K562 treated with DMSO at 1 percent for 24 hours (cell line): Measurements from ENCODE around the gene AMIGO2. TPM values are rescaled to one million over a fixed set of nuclear protein-coding genes. Genes with fewer than 3 reads are reported as not detected.

Experiments
- total RNA-seq: library from RNA; unstranded; fragments of 300-600 nt; gene quantifications from 2 replicates; pipeline ENCODE4 v1.2.3, GENCODE V29; 2022; ENCODE audit warnings: low read depth; ENCODE audit not compliant: insufficient read depth

Gene AMIGO2, protein sequence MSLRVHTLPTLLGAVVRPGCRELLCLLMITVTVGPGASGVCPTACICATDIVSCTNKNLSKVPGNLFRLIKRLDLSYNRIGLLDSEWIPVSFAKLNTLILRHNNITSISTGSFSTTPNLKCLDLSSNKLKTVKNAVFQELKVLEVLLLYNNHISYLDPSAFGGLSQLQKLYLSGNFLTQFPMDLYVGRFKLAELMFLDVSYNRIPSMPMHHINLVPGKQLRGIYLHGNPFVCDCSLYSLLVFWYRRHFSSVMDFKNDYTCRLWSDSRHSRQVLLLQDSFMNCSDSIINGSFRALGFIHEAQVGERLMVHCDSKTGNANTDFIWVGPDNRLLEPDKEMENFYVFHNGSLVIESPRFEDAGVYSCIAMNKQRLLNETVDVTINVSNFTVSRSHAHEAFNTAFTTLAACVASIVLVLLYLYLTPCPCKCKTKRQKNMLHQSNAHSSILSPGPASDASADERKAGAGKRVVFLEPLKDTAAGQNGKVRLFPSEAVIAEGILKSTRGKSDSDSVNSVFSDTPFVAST
- total RNA-seq, result 15.6 and 20.0 TPM in 2 replicates

DNA sequence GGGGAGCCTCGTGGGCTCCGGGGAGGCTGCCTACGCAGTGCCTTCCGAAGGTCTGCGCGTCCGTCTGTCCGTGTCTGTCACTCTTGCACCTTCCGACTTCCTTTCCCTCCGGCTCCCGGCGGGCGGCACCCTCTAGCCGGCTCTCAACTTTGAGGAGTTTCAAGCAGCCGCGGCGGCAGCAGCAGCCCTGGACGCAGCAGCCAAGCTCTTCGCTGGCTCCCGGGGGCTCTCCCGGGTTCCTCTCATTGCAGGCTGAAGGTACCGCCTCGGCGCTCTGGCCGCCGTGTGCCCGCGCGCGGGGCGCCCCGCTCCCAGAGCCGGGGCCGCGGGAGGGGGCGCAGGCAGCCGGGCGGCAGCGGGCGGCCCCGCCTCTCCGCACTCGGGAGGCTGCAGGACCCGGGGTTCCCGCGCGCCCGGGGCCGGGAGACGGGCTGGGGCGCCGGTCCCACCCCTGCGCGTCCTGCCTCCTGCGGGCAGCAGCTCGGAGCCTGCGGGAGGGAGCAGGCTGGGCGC is at the start of gene AMIGO2, which contains the start of gene PCED1B:
Gene AMIGO2, minus strand, starts transcription at position 492 of the 513 bp plus-strand sequence. CDS start 957 bp downstream, outside the sequence.
Gene PCED1B, plus strand, starts transcription at position 154 of the 513 bp plus-strand sequence. CDS start 155,443 bp downstream, outside the sequence.

Other genes with a start within 250 kb of the AMIGO2 start
- gene PCED1B, start 338 bp downstream of the AMIGO2 start, total RNA-seq, result 26.5 and 31.0 TPM in 2 replicates